CD4-positive, alpha-beta T cell treated with Interleukin-15 for 4 hours (primary cell): Measurements from ENCODE around the gene ATP6V0D1.
"Not testable (repeated sequence)": the region's sequence is repeated elsewhere in the genome, so short reads cannot be mapped to it uniquely, and the experiment has no call there.

ENCODE experiments used
- DNase-seq: peaks from one replicate; pipeline ENCODE4 v3.0.0-alpha.2; 2020; ENCODE audit warnings: low spot score

ATP6V0D1 gene

GRCh38 chr16:67480833-67481560, at the start of gene ATP6V0D1:
Gene ATP6V0D1, minus strand, starts transcription at chr16:67481157. Its CDS starts 71 bp downstream, at chr16:67481086.
- DNase-seq: peak; percentile 98

GRCh38 chr16:67530013-67530939, 49.3 kb upstream of the ATP6V0D1 start:
- no peak for DNase-seq

- no peak for DNase-seq
These were observed 48.6 kb upstream of the ATP6V0D1 start for GRCh38 chr16:67529582-67530012.

GRCh38 chr16:67528870-67529581, 48.1 kb upstream of the ATP6V0D1 start:
- DNase-seq: no peak

GRCh38 chr16:67528222-67528869, 47.4 kb upstream of the ATP6V0D1 start, which contains the start of gene RIPOR1:
Gene RIPOR1, plus strand, starts transcription at chr16:67528829. Its CDS starts 9,618 bp downstream, at chr16:67538447.
- peak; percentile 30 for DNase-seq

- DNase-seq: no peak
These were observed 45.3 kb upstream of the ATP6V0D1 start for GRCh38 chr16:67526149-67526791.

- no peak for DNase-seq
These were observed 44.4 kb upstream of the ATP6V0D1 start for GRCh38 chr16:67525176-67525860.

- peak; percentile 98 for DNase-seq
These were observed 40.3 kb upstream of the ATP6V0D1 start for GRCh38 chr16:67521095-67521804.

- DNase-seq: no peak
These were observed 38.3 kb upstream of the ATP6V0D1 start for GRCh38 chr16:67519242-67519641.

GRCh38 chr16:67518676-67519075, 37.7 kb upstream of the ATP6V0D1 start:
- no peak for DNase-seq

GRCh38 chr16:67517661-67518423, 36.9 kb upstream of the ATP6V0D1 start:
- DNase-seq: no peak

- no peak for DNase-seq
These were observed 36.1 kb upstream of the ATP6V0D1 start for GRCh38 chr16:67517155-67517445.

GRCh38 chr16:67516296-67517154, 35.6 kb upstream of the ATP6V0D1 start:
- DNase-seq: no peak

- DNase-seq: peak; percentile 83
These were observed 33.4 kb upstream of the ATP6V0D1 start for GRCh38 chr16:67514382-67514828.

GRCh38 chr16:67513892-67514291, 32.9 kb upstream of the ATP6V0D1 start:
- not testable (repeated sequence) for DNase-seq

- no peak for DNase-seq
These were observed 28.1 kb upstream of the ATP6V0D1 start for GRCh38 chr16:67509016-67509415.

- DNase-seq: no peak
These were observed 25.5 kb upstream of the ATP6V0D1 start for GRCh38 chr16:67506468-67506867.
